Lower leg skin (tissue), 3 donors: ENCODE data around the gene LCE2A.

ENCODE experiments used
- CTCF ChIP-seq, 3 donors: fragments of 450-650 bp; IDR thresholded peaks; one replicate each; pipeline ENCODE4 v1.5.1; 2016; ENCODE audit warnings: antibody characterized with exemption in 3 of 3, mild to moderate bottlenecking in 3 of 3, moderate library complexity in 2 of 3
- POLR2A ChIP-seq, 2 donors: fragments of 450-650 bp; IDR thresholded peaks; one replicate each; pipeline ENCODE4 v1.6.1; 2016 to 2017; ENCODE audit warnings: antibody characterized with exemption in 2 of 2, mild to moderate bottlenecking in 1 of 2, moderate library complexity in 1 of 2

- no peak for TF ChIP-seq CTCF (IDR thresholded peaks at IDR 0.05)
- no peak for TF ChIP-seq POLR2A (IDR thresholded peaks at IDR 0.05)
Measured at GRCh38 chr1:152657677-152658076, 40.5 kb upstream of the LCE2A start.
